Measurements from ENCODE around the gene FAT4. TPM values are rescaled to one million over a fixed set of nuclear protein-coding genes. Genes with fewer than 3 reads are reported as not detected.

FAT4 gene
- total and polyA plus RNA-seq, 12 donors: 1.7 to 16.5 (median 11.4) TPM

- no peak for ATAC-seq
- peaks cover 0 to 12% (median 0%) of the 10 kb centered on the region in 11 donors for H3K9me3 ChIP-seq
- peak overlapping the region in 2 of 10 donors; percentile 96 to 97 for H3K4me3 ChIP-seq
- H3K36me3 ChIP-seq: peaks cover 0 to 7% (median 0%) of the 10 kb centered on the region in 9 donors
- peak; percentile 64 to 91 (median 84) for TF ChIP-seq CTCF (IDR thresholded peaks at IDR 0.05)
- intact Hi-C loops (cut with DNase I): loop anchor here in 9 of 10 donors (2.0 to 10.0 kb wide), 14 partner anchors 121 to 1291 kb away; no protein-coding TSS in a partner anchor
- peaks cover 0 to 55% (median 0%) of the 10 kb centered on the region in 7 donors for H3K27me3 ChIP-seq
- WGBS, 2 donors: 2 to 4% methylated on average over 7 of the region's 7 CpGs
- H3K4me1 ChIP-seq: peaks cover 0 to 35% (median 16%) of the 10 kb centered on the region in 9 donors
- peak overlapping the region in 7 of 10 donors; percentile 90 to 97 (median 96) for H3K27ac ChIP-seq
- peak in 1 of 2 donors; percentile 72 for DNase-seq
Measured at GRCh38 chr4:125313497-125313896, 1.3 kb upstream of the FAT4 start.

GRCh38 chr4:125313989-125314667, 627 bp upstream of the FAT4 start:
- WGBS, 2 donors: 7 to 11% methylated on average over 7 of the region's 7 CpGs
- H3K36me3 ChIP-seq: peaks cover 0 to 13% (median 0%) of the 10 kb centered on the region in 9 donors
- peaks cover 0 to 55% (median 0%) of the 10 kb centered on the region in 7 donors for H3K27me3 ChIP-seq
- ATAC-seq (peak in 3 of 8 donors; percentile 1 to 6 (median 1)), DNase-seq (peak in 1 of 2 donors; percentile 6)
- peak overlapping the region; percentile 17 to 97 (median 94) for H3K27ac ChIP-seq
- intact Hi-C loops (cut with DNase I): loop anchor here (2.0 to 10.0 kb wide), 15 partner anchors 119 to 1291 kb away; no protein-coding TSS in a partner anchor
- peak overlapping the region in 9 of 10 donors; percentile 83 to 97 (median 92) for H3K4me3 ChIP-seq
- H3K9me3 ChIP-seq: peaks cover 0 to 12% (median 0%) of the 10 kb centered on the region in 11 donors
- TF ChIP-seq CTCF (IDR thresholded peaks at IDR 0.05): no peak
- peaks cover 0 to 42% (median 23%) of the 10 kb centered on the region in 9 donors for H3K4me1 ChIP-seq

- Histone ChIP-seq H3K27me3 (peaks cover 0 to 55% (median 0%) of the 10 kb centered on the region in 7 donors), H3K27ac (peak overlapping the region; percentile 76 to 97 (median 94)), H3K9me3 (peaks cover 0 to under 1% (median 0%) of the 10 kb centered on the region in 11 donors), H3K36me3 (peaks cover 0 to 14% (median 0%) of the 10 kb centered on the region in 9 donors), H3K4me1 (peaks cover 0 to 58% (median 36%) of the 10 kb centered on the region in 9 donors), H3K4me3 (peak overlapping the region; percentile 83 to 97 (median 92))
- WGBS, 2 donors: 0 to 1% methylated on average over 50 to 51 of the region's 51 CpGs
- peak in 3 of 9 donors; percentile 21 to 46 (median 40) for TF ChIP-seq CTCF (IDR thresholded peaks at IDR 0.05)
- intact Hi-C loops (cut with DNase I): loop anchor here in 9 of 10 donors (2.0 to 10.0 kb wide), 12 partner anchors 77 to 1289 kb away; no protein-coding TSS in a partner anchor
- ATAC-seq (peak; percentile 43 to 79 (median 68)), DNase-seq (peak; percentile 38 to 70)
Measured at GRCh38 chr4:125315576-125316400, 1.0 kb downstream of the FAT4 start.

GRCh38 chr4:125316401-125316790, 1.6 kb downstream of the FAT4 start:
- H3K4me3 ChIP-seq: peak overlapping the region; percentile 83 to 97 (median 92)
- peaks cover 0 to 53% (median 0%) of the 10 kb centered on the region in 7 donors for H3K27me3 ChIP-seq
- ATAC-seq (peak in 7 of 8 donors; percentile 0 to 31 (median 5)), DNase-seq (peak; percentile 33 to 39)
- peaks cover 0 to 64% (median 42%) of the 10 kb centered on the region in 9 donors for H3K4me1 ChIP-seq
- peak overlapping the region; percentile 76 to 97 (median 94) for H3K27ac ChIP-seq
- WGBS, 2 donors: 1% methylated on average over 25 of the region's 25 CpGs
- H3K36me3 ChIP-seq: peaks cover 0 to 14% (median 0%) of the 10 kb centered on the region in 9 donors
- intact Hi-C loops (cut with DNase I): loop anchor here in 9 of 10 donors (2.0 to 10.0 kb wide), 9 partner anchors 76 to 1288 kb away; no protein-coding TSS in a partner anchor
- no peak for TF ChIP-seq CTCF (IDR thresholded peaks at IDR 0.05)
- H3K9me3 ChIP-seq: no peaks in the 10 kb centered on the region
